H1 (cell line): ENCODE results near the gene RAB5B. TPM values are rescaled to one million over a fixed set of nuclear protein-coding genes. Genes with fewer than 3 reads are reported as not detected.

Source experiments
- CTCF ChIA-PET: fragments of 300-600 bp; sonication (Branson Sonifier 250); formaldehyde crosslinking; loops from one replicate; lab custom pipeline; 2021; ENCODE audit not compliant: partially characterized antibody; lab: Charles Lee
- POLR2A ChIA-PET: fragments of 300-600 bp; sonication (Branson Sonifier 250); formaldehyde crosslinking; loops from one replicate; lab custom pipeline; 2021; ENCODE audit warnings: inconsistent platforms; ENCODE audit not compliant: partially characterized antibody; lab: Charles Lee
- DNase-seq, 2 experiments: peaks; one replicate each; pipeline versions ENCODE4 v3.0.0 to v3.0.0-alpha.2; 2010 to 2022; ENCODE audit warnings: low spot score in 2 of 2, low read depth in 1 of 2, mixed read lengths in 1 of 2
- FAIRE-seq: peaks from 2 replicates; lab custom pipeline; 2011; peaks lifted over from hg19 to GRCh38; lab: Jason Lieb, UNC
- H2AFZ ChIP-seq: 2 replicates; pipeline ENCODE4 v1.8.1; 2012; ENCODE audit warnings: low read length, inconsistent platforms
- H2AK5ac ChIP-seq: 2 replicates; pipeline ENCODE4 v1.6.1; 2013; ENCODE audit warnings: low read depth, low read length
- H2BK120ac ChIP-seq: replicated peaks from 2 replicates; pipeline ENCODE3; 2013; ENCODE audit warnings: low read depth, low read length, inconsistent platforms
- H2BK12ac ChIP-seq: 2 replicates; pipeline ENCODE4 v1.6.1; 2013; ENCODE audit warnings: low read depth, low read length
- H2BK15ac ChIP-seq: 2 replicates; pipeline ENCODE4 v1.6.1; 2013; ENCODE audit warnings: low read length
- H2BK20ac ChIP-seq: 2 replicates; pipeline ENCODE4 v1.6.1; 2013; ENCODE audit warnings: low read length
- H2BK5ac ChIP-seq: 2 replicates; pipeline ENCODE4 v1.6.1; 2013; ENCODE audit warnings: low read depth, low read length
- H3K14ac ChIP-seq: 2 replicates; pipeline ENCODE4 v1.6.1; 2013; ENCODE audit warnings: inconsistent platforms; ENCODE audit not compliant: insufficient read length
- H3K18ac ChIP-seq: 2 replicates; pipeline ENCODE4 v1.6.1; 2013; ENCODE audit warnings: low read length; ENCODE audit errors: extremely low read depth
- H3K23ac ChIP-seq: 2 replicates; pipeline ENCODE4 v1.6.1; 2013; ENCODE audit warnings: inconsistent platforms; ENCODE audit not compliant: insufficient read length
- H3K23me2 ChIP-seq: 2 replicates; pipeline ENCODE4 v1.6.1; 2013; ENCODE audit warnings: low read depth, low read length
- H3K27ac ChIP-seq: 2 replicates; pipeline ENCODE4 v1.6.1; 2011; ENCODE audit warnings: low read depth, low read length, inconsistent platforms
- H3K27me3 ChIP-seq, 4 experiments: replicated peaks in 1 of 4; 1 replicate in 1 of 4; 2 replicates in 3 of 4; pipeline versions ENCODE4 v1.6.1 to v1.8.1; 2011 to 2013; ENCODE audit warnings: low read length in 3 of 4, mild to moderate bottlenecking in 3 of 4, inconsistent platforms in 2 of 4, mixed read lengths in 2 of 4, moderate library complexity in 1 of 4; ENCODE audit not compliant: control insufficient read depth in 3 of 4, insufficient read depth in 3 of 4; ENCODE audit errors: extremely low read depth in 1 of 4
- H3K36me3 ChIP-seq, 4 experiments: 2 replicates each; pipeline versions ENCODE4 v1.6.1 to v1.8.1; 2011 to 2013; ENCODE audit warnings: mild to moderate bottlenecking in 4 of 4, low read length in 3 of 4, moderate library complexity in 2 of 4, control low read depth in 1 of 4, inconsistent platforms in 1 of 4; ENCODE audit not compliant: insufficient read depth in 4 of 4, control insufficient read depth in 2 of 4
- H3K4ac ChIP-seq: replicated peaks from 2 replicates; pipeline ENCODE3; 2013; ENCODE audit warnings: low read length, low read depth, mixed read lengths, inconsistent platforms; ENCODE audit not compliant: insufficient read length
- H3K4me1 ChIP-seq, 4 experiments: replicated peaks in 1 of 4; 1 replicate in 1 of 4; 2 replicates in 3 of 4; pipeline versions ENCODE4 v1.6.1 to v1.8.1; 2011 to 2013; ENCODE audit warnings: low read length in 3 of 4, inconsistent platforms in 2 of 4, mixed read lengths in 1 of 4; ENCODE audit not compliant: insufficient read depth in 4 of 4, control insufficient read depth in 3 of 4
- H3K4me2 ChIP-seq, 2 experiments: 2 replicates each; pipeline versions ENCODE4 v1.6.1 to v1.8.1; 2011 to 2013; ENCODE audit warnings: low read depth in 2 of 2, low read length in 2 of 2, control low read depth in 1 of 2, inconsistent platforms in 1 of 2, mild to moderate bottlenecking in 1 of 2; ENCODE audit not compliant: insufficient read depth in 1 of 2
- H3K4me3 ChIP-seq, 4 experiments: fragments of 200-600, 300-600 bp in 1 of 4; sonication (generic), shearing (Covaris generic), sonication (Bioruptor Twin) in 1 of 4; 2 replicates each; pipeline versions ENCODE4 v1.5.1 to v1.8.1; 2011 to 2016; ENCODE audit warnings: low read length in 4 of 4, low read depth in 3 of 4, control low read depth in 2 of 4, inconsistent platforms in 2 of 4, mild to moderate bottlenecking in 2 of 4, mixed read lengths in 1 of 4, moderate library complexity in 1 of 4; ENCODE audit not compliant: insufficient read depth in 2 of 4; ENCODE audit errors: extremely low read depth in 1 of 4
- H3K56ac ChIP-seq: replicated peaks from 2 replicates; pipeline ENCODE3; 2013; ENCODE audit warnings: low read depth, mild to moderate bottlenecking, mixed read lengths, low read length, inconsistent platforms; ENCODE audit not compliant: insufficient read length
- H3K79me1 ChIP-seq: 2 replicates; pipeline ENCODE4 v1.6.1; 2013; ENCODE audit warnings: low read depth, low read length, control low read depth
- H3K79me2 ChIP-seq, 2 experiments: 2 replicates each; pipeline versions ENCODE4 v1.6.1 to v1.8.1; 2012 to 2013; ENCODE audit warnings: low read length in 2 of 2, mild to moderate bottlenecking in 2 of 2, inconsistent platforms in 1 of 2; ENCODE audit not compliant: insufficient read depth in 2 of 2, control insufficient read depth in 1 of 2
- H3K9ac ChIP-seq, 4 experiments: replicated peaks in 1 of 4; 1 replicate in 1 of 4; 2 replicates in 3 of 4; pipeline versions ENCODE4 v1.6.1 to v1.8.1; 2011 to 2013; ENCODE audit warnings: low read depth in 3 of 4, low read length in 3 of 4, control low read depth in 2 of 4, mild to moderate bottlenecking in 2 of 4, moderate library complexity in 2 of 4, inconsistent platforms in 1 of 4; ENCODE audit errors: extremely low read depth in 1 of 4
- H3K9me3 ChIP-seq, 2 experiments: 2 replicates each; pipeline versions ENCODE4 v1.6.1 to v1.8.1; 2012 to 2013; ENCODE audit warnings: mild to moderate bottlenecking in 2 of 2, moderate library complexity in 2 of 2, control low read depth in 1 of 2, inconsistent platforms in 1 of 2, low read depth in 1 of 2, low read length in 1 of 2, mixed read lengths in 1 of 2; ENCODE audit not compliant: insufficient read depth in 2 of 2
- H4K20me1 ChIP-seq, 2 experiments: replicated peaks in 1 of 2; 2 replicates each; pipeline versions ENCODE3 to v1.8.1; 2011 to 2013; ENCODE audit warnings: inconsistent platforms in 2 of 2, low read length in 2 of 2, mild to moderate bottlenecking in 1 of 2; ENCODE audit not compliant: insufficient read depth in 2 of 2, control insufficient read depth in 1 of 2
- H4K5ac ChIP-seq: 2 replicates; pipeline ENCODE4 v1.6.1; 2013; ENCODE audit warnings: low read length, low read depth, mixed read lengths, inconsistent platforms; ENCODE audit not compliant: insufficient read length
- H4K8ac ChIP-seq: 2 replicates; pipeline ENCODE4 v1.8.0; 2013; ENCODE audit warnings: mild to moderate bottlenecking, moderate library complexity, low read length, inconsistent platforms; ENCODE audit not compliant: insufficient read depth; ENCODE audit errors: extremely low read depth
- H4K91ac ChIP-seq: replicated peaks from 2 replicates; pipeline ENCODE3; 2013; ENCODE audit warnings: low read length, mixed read lengths, inconsistent platforms; ENCODE audit not compliant: insufficient read length
- MAFK ChIP-seq: IDR thresholded peaks from 2 replicates; pipeline ENCODE4 v1.6.1; 2012; ENCODE audit warnings: low read depth, mild to moderate bottlenecking, improper control_type of control experiment, low read length
- WGBS, 2 experiments: shearing (Covaris generic) in 1 of 2; methylation state at CpG; one replicate each; pipeline versions ENCODE4 v1.1.6 to v1.1.7; 2013 to 2015; ENCODE audit warnings: low lambda C conversion rate in 2 of 2, mixed read lengths in 2 of 2, inconsistent platforms in 1 of 2, low coverage in 1 of 2, missing lambda C conversion rate in 1 of 2; ENCODE audit not compliant: insufficient replicate concordance in 2 of 2, insufficient coverage in 1 of 2, insufficient read length in 1 of 2; ENCODE audit errors: extremely low coverage in 1 of 2, missing lambda C conversion rate in 1 of 2; 5-methylcytosine and 5-hydroxymethylcytosine counted together
- polyA plus RNA-seq, 7 experiments: library from polyadenylated mRNA; depleted of rRNA in 3 of 7; stranded (reverse) in 5 of 7; unstranded in 2 of 7; fragments of >200 nt in 5 of 7; fragments of 200-250 nt in 2 of 7; gene quantifications; 1 replicate in 5 of 7; 2 replicates in 1 of 7; 4 replicates in 1 of 7; pipeline versions ENCODE4 v1.2.1 to v1.2.3, GENCODE V29; 2011 to 2013; ENCODE audit warnings: missing spikeins in 2 of 7, mixed read lengths in 2 of 7
- total RNA-seq: library from RNA; stranded (reverse); fragmentation: NEBNext Ultra II Directional; extraction: Animal tissue kit (Norgen Biotek cat#: 25700); gene quantifications from 2 replicates; pipeline ENCODE4 v1.2.1, GENCODE V29; 2021

RAB5B gene
- total and polyA plus RNA-seq, 2 of the 8 experiments (the other 6 are each of a cell fraction or from before 2014, with no cell fraction given) = 56.7 to 62.4 TPM

DNA sequence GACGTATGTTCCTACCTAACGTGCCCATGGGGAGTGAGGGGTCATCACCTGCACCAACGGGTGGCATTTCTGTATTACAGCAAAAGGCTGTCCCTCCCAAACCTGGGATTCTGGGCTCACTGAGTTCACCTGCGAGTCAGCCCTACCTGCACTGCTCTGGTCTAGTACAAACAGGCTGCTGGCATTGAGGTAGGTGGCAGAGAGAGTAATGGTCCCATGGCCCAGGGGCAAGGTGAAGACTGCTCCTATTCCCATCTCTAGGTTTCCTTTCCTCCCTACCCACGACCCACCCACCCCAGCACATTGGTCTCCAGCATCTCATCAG, 23.6 kb downstream of the RAB5B start:
- POLR2A ChIA-PET = interaction anchor here (0.7 to 5.4 kb wide), 15 partner anchors 9 to 255 kb away, joined by 3 to 55 read pairs (median 6); partner anchors contain the start of genes RAB5B, RPS26 and ZC3H10
- peak overlapping the region; percentile 37 for H4K91ac ChIP-seq
- H2BK120ac ChIP-seq = no peak overlapping the region
- H3K79me2 ChIP-seq = no peaks in the 10 kb centered on the region; a peak in 1 of 4 replicates
- CTCF ChIA-PET = interaction anchor here (0.8 to 13.5 kb wide), 15 partner anchors 9 to 522 kb away, joined by 3 to 256 read pairs (median 5); partner anchors contain the start of genes IKZF4 and PYM1
- H3K23me2 ChIP-seq = peaks cover 8% of the 10 kb centered on the region
- H3K27me3 ChIP-seq = no peaks in the 10 kb centered on the region
- no peaks in the 10 kb centered on the region for H4K20me1 ChIP-seq
- peaks cover 0 to 4% (median 0%) of the 10 kb centered on the region in 4 experiments; a peak in 2 of 7 replicates for H3K4me1 ChIP-seq
- H2AFZ ChIP-seq = peak overlapping the region; percentile 92
- FAIRE-seq = no peak
- H2BK5ac ChIP-seq = peak overlapping the region; percentile 74; the same call in 1 of the 2 replicates
- H2AK5ac ChIP-seq = no peak overlapping the region
- H2BK12ac ChIP-seq = 0 out of 2 replicates have a peak overlapping the region, but pooled peaks have one; percentile 35
- 3% methylated on average over 5 of the region's 5 CpGs; no CpG with 5 or more reads in 1 of the 2 experiments for WGBS, 2 experiments
- no peaks in the 10 kb centered on the region; the same call in 1 of the 2 replicates for H3K79me1 ChIP-seq
- peak overlapping the region; percentile 77 to 97 (median 89) for H3K4me3 ChIP-seq
- peak overlapping the region; percentile 38 for H3K14ac ChIP-seq
- H4K5ac ChIP-seq = peak overlapping the region; percentile 68
- H3K4ac ChIP-seq = peak overlapping the region; percentile 40
- peaks cover 3 to 37% (median 15%) of the 10 kb centered on the region in 4 experiments; a peak in 5 of 8 replicates for H3K36me3 ChIP-seq
- DNase-seq = no peak
- H3K4me2 ChIP-seq = peak overlapping the region; percentile 94 to 95
- peak overlapping the region in 3 of 4 experiments; percentile 54 to 95 (median 85); a peak in 6 of 7 replicates for H3K9ac ChIP-seq
- H2BK15ac ChIP-seq = peak overlapping the region; percentile 14; the same call in 1 of the 2 replicates
- no peak overlapping the region for H3K56ac ChIP-seq
- peak overlapping the region; percentile 87; the same call in 1 of the 2 replicates for H4K8ac ChIP-seq
- peak overlapping the region; percentile 72 for H3K27ac ChIP-seq
- H3K18ac ChIP-seq = peak overlapping the region; percentile 56; the same call in 1 of the 2 replicates
- H3K23ac ChIP-seq = no peak overlapping the region
- H3K9me3 ChIP-seq = no peaks in the 10 kb centered on the region
- no peak overlapping the region for H2BK20ac ChIP-seq
- no peak for TF ChIP-seq MAFK
